ENCODE results near the gene LARP4B. TPM values are rescaled to one million over a fixed set of nuclear protein-coding genes. Genes with fewer than 3 reads are reported as not detected.

LARP4B gene
- total and polyA plus RNA-seq, 2 donors (not counting 1 experiment from before 2014, with no cell fraction given) = 35.6 to 129 TPM

DNA sequence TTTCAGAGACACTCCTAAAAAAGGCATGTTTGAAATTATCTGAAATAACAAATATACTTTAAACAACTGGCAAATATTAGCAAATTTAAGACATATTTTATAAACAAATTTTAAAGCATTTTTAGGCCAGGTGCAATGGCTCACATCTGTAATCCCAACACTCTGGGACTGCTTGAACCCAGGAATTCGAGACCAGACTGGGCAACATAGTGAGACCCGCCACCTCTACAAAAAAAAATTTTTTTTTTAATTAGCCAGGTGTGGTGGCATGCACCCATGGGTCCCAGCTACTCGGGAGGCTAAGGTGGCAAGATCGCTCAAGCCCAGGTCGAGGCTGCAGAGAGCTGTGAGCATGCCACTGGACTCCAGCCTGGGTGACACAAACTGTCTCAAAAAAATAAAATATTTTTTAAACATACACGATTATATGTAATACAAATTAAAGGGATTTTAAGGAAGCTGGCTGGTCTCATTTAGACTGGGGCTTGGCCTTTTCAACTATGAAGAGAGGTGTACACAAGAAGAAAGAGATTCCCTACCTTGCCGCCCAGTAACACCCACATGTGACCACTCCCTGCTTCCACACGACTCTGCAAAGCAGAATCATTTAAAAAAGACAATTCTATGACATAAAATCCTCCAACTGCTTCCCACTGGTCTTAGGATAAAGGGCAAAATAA is 7.5 kb downstream of the LARP4B start:
- WGBS (ENCODE audit: insufficient coverage) = 86% methylated on average over 1 of the region's 8 CpGs
- intact Hi-C loops (cut with micrococcal nuclease) = no loop called here
- ChIA-PET POLR2A (no interaction called here), CTCF (no interaction called here)
- H3K36me3 ChIP-seq (replicated peaks in 1 of 2; ENCODE audit: control extremely low read depth in 1 of 2, control insufficient read depth in 1 of 2, extremely low read depth in 1 of 2, insufficient read depth in 2 of 2, low read length in 1 of 2) = peaks cover 0 to 17% of the 10 kb centered on the region in 2 experiments
- no peaks in the 10 kb centered on the region for H3K9me3 ChIP-seq (ENCODE audit: control extremely low read depth in 1 of 3, control insufficient read depth in 2 of 3, insufficient read depth in 1 of 3, low read length in 2 of 3)
- no peaks in the 10 kb centered on the region for H3K27me3 ChIP-seq (replicated peaks in 1 of 4; ENCODE audit: control extremely low read depth in 1 of 4, control insufficient read depth in 3 of 4, insufficient read depth in 4 of 4, low read length in 3 of 4)
- H2AFZ ChIP-seq (ENCODE audit: insufficient read depth, low read depth, low read length, poor library complexity, severe bottlenecking) = no peak overlapping the region
- no peak overlapping the region for H3K4me2 ChIP-seq (replicated peaks; ENCODE audit: low read depth, low read length, poor library complexity, severe bottlenecking)
- H3K4me3 Mint-ChIP-seq = no peak overlapping the region
- H3K4me1 ChIP-seq (ENCODE audit: control insufficient read depth in 2 of 2, insufficient read depth in 2 of 2, low read length in 2 of 2) = peaks cover 15 to 24% of the 10 kb centered on the region in 2 donors
- H3K4me3 ChIP-seq (ENCODE audit: control extremely low read depth in 1 of 5, extremely low read depth in 1 of 5, insufficient read depth in 1 of 5, low read depth in 2 of 5, low read length in 4 of 5) = no peak overlapping the region
- H3K79me2 ChIP-seq (ENCODE audit: control insufficient read depth, insufficient read depth, low read length) = peaks cover 99% of the 10 kb centered on the region
- no peak overlapping the region for H3K9ac ChIP-seq (ENCODE audit: low read length)
- no peak overlapping the region for H3K27ac Mint-ChIP-seq
- no peak overlapping the region for H3K27ac ChIP-seq (ENCODE audit: low read length in 2 of 2)
- DNase-seq = no peak
- TF ChIP-seq, protein P1, sequence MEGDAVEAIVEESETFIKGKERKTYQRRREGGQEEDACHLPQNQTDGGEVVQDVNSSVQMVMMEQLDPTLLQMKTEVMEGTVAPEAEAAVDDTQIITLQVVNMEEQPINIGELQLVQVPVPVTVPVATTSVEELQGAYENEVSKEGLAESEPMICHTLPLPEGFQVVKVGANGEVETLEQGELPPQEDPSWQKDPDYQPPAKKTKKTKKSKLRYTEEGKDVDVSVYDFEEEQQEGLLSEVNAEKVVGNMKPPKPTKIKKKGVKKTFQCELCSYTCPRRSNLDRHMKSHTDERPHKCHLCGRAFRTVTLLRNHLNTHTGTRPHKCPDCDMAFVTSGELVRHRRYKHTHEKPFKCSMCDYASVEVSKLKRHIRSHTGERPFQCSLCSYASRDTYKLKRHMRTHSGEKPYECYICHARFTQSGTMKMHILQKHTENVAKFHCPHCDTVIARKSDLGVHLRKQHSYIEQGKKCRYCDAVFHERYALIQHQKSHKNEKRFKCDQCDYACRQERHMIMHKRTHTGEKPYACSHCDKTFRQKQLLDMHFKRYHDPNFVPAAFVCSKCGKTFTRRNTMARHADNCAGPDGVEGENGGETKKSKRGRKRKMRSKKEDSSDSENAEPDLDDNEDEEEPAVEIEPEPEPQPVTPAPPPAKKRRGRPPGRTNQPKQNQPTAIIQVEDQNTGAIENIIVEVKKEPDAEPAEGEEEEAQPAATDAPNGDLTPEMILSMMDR (IDR thresholded peaks at IDR 0.05) = no peak
- TF ChIP-seq EZH2 (IDR thresholded peaks at IDR 0.05; ENCODE audit: borderline replicate concordance, insufficient read depth, low read depth, low read length, poor library complexity, severe bottlenecking) = no peak
- no peaks in the 10 kb centered on the region for H3K27me3 Mint-ChIP-seq
- no peak for ATAC-seq (ENCODE audit: low read depth)
- H3K4me1 Mint-ChIP-seq = peaks cover 59% of the 10 kb centered on the region
- H3K9me3 Mint-ChIP-seq (ENCODE audit: insufficient read depth) = no peaks in the 10 kb centered on the region
- peaks cover 90% of the 10 kb centered on the region for H4K20me1 ChIP-seq (ENCODE audit: control insufficient read depth, insufficient read depth, low read length, poor library complexity, severe bottlenecking)

Measured in B cell (primary cell).